Testis (tissue), 3 donors: ENCODE results near the gene CELF4. TPM values are rescaled to one million over a fixed set of nuclear protein-coding genes. Genes with fewer than 3 reads are reported as not detected.

Experiments
- DNase-seq: peaks from one replicate; pipeline ENCODE4 v3.0.0-alpha.2; 2019
- H3K27ac ChIP-seq, 2 donors: fragments of 200-600 bp; sonication (generic); one replicate each; pipeline ENCODE4 v1.5.1; 2019
- H3K27me3 ChIP-seq: fragments of 200-600 bp; sonication (generic); one replicate; pipeline ENCODE4 v1.5.1; 2019
- H3K36me3 ChIP-seq: fragments of 200-600 bp; sonication (generic); one replicate; pipeline ENCODE4 v1.5.1; 2017; ENCODE audit warnings: low read depth; ENCODE audit errors: missing control alignments
- H3K4me1 ChIP-seq: fragments of 200-600 bp; sonication (generic); one replicate; pipeline ENCODE4 v1.5.1; 2019
- H3K4me3 ChIP-seq, 2 donors: fragments of 200-600 bp; sonication (generic); one replicate each; pipeline ENCODE4 v1.5.1; 2017 to 2019
- H3K9me3 ChIP-seq: fragments of 200-600 bp; sonication (generic); one replicate; pipeline ENCODE4 v1.5.1; 2017
- POLR2A ChIP-seq: fragments of 450-650 bp; IDR thresholded peaks from one replicate; pipeline ENCODE4 v1.6.1; 2017; ENCODE audit warnings: antibody characterized with exemption, mild to moderate bottlenecking, moderate library complexity
- WGBS, 2 donors: methylation state at CpG; one replicate each; pipeline ENCODE4 v1.1.5; 2018; 5-methylcytosine and 5-hydroxymethylcytosine counted together
- intact Hi-C: fragments of 100-400 bp; cut with DNase I; formaldehyde crosslinking; loops from one replicate; pipeline ENCODE4 v1.15.1; 2023; ENCODE audit warnings: low total_unique reads
- polyA plus RNA-seq: library from polyadenylated mRNA; stranded (reverse); fragments of 350-450 nt; fragmentation: Illumina TruSeq; extraction: RNeasy Lipid Tissue Mini Kit (QIAGEN cat#74804); gene quantifications from one replicate; pipeline ENCODE4 v1.2.3, GENCODE V29; 2014; ENCODE audit warnings: low read depth, low replicate concordance; ENCODE audit not compliant: insufficient read depth
- total RNA-seq, 2 donors: library from RNA; depleted of rRNA; stranded (reverse); fragments of >200 nt; gene quantifications; one replicate each; pipeline ENCODE4 v1.2.3, GENCODE V29; 2016
- TF ChIP-seq, protein P1 (sequence below), 3 experiments: fragments of 450-650 bp in 2 of 3; fragments of 200-600 bp in 1 of 3; sonication (generic) in 1 of 3; IDR thresholded peaks; one replicate each; pipeline ENCODE4 v1.5.1; 2016 to 2019; ENCODE audit warnings: antibody characterized with exemption in 3 of 3, mild to moderate bottlenecking in 2 of 3, moderate library complexity in 1 of 3

Gene CELF4
- total and polyA plus RNA-seq, 3 donors from 2014 or later, result 3.9 to 6.3 (median 4.8) TPM

DNA sequence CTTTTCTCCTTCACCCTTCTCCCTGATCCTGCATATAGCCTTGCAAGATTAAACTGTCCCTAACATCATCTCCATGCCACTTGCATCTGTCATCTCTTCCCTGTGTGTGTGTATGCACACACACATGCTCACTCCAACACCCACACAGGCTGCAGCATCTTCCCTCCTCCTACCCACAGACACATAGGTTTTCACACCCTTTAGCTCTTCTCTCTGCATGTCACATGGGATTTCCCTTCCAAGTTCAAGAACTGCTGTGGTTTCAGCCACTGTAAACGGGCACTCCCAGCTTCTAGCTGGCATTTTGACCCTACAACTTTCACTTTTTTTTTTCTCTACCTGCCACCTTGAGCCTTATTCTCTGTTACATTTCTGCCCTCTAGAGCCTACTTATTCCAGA, 6.4 kb downstream of the CELF4 start:
- TF ChIP-seq, protein P1, sequence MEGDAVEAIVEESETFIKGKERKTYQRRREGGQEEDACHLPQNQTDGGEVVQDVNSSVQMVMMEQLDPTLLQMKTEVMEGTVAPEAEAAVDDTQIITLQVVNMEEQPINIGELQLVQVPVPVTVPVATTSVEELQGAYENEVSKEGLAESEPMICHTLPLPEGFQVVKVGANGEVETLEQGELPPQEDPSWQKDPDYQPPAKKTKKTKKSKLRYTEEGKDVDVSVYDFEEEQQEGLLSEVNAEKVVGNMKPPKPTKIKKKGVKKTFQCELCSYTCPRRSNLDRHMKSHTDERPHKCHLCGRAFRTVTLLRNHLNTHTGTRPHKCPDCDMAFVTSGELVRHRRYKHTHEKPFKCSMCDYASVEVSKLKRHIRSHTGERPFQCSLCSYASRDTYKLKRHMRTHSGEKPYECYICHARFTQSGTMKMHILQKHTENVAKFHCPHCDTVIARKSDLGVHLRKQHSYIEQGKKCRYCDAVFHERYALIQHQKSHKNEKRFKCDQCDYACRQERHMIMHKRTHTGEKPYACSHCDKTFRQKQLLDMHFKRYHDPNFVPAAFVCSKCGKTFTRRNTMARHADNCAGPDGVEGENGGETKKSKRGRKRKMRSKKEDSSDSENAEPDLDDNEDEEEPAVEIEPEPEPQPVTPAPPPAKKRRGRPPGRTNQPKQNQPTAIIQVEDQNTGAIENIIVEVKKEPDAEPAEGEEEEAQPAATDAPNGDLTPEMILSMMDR (IDR thresholded peaks at IDR 0.05), result no peak
- no peak for TF ChIP-seq POLR2A
- no peak for DNase-seq
- H3K4me1 ChIP-seq, result no peaks in the 10 kb centered on the region
- intact Hi-C loops, result no loop called here
- no peaks in the 10 kb centered on the region for H3K9me3 ChIP-seq
- WGBS, 2 donors, result 70 to 79% methylated on average over 1 of the region's 1 CpG
- H3K27me3 ChIP-seq, result no peaks in the 10 kb centered on the region
- H3K36me3 ChIP-seq, result no peaks in the 10 kb centered on the region
- no peak overlapping the region for H3K27ac ChIP-seq
- no peak overlapping the region for H3K4me3 ChIP-seq

DNA sequence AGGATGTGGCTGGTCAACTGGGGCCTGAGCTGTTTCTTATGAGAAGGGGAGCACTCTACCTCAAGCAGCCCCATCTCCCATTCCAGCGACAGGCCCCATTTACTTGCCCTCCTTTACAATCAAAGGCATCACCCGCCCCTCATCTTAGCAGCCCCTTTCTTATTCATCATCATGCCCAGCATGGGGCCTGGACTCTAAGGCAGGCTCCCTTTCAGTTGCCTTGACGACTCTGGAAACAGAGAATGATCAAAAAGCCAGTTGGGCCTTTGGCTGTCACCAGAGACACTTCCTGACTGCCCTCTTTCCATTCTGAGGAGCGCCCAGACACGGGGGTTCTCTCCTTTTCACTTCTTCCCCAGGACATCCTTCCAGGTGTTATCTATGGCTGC, 11.2 kb downstream of the CELF4 start:
- intact Hi-C loops, result no loop called here
- 60 to 71% methylated on average over 5 of the region's 5 CpGs for WGBS, 2 donors
- Histone ChIP-seq H3K4me3 (no peak overlapping the region), H3K27ac (no peak overlapping the region), H3K36me3 (no peaks in the 10 kb centered on the region), H3K9me3 (no peaks in the 10 kb centered on the region), H3K4me1 (no peaks in the 10 kb centered on the region), H3K27me3 (no peaks in the 10 kb centered on the region)
- DNase-seq, result no peak
- TF ChIP-seq POLR2A, result no peak
- TF ChIP-seq, protein P1 (IDR thresholded peaks at IDR 0.05), result no peak

DNA sequence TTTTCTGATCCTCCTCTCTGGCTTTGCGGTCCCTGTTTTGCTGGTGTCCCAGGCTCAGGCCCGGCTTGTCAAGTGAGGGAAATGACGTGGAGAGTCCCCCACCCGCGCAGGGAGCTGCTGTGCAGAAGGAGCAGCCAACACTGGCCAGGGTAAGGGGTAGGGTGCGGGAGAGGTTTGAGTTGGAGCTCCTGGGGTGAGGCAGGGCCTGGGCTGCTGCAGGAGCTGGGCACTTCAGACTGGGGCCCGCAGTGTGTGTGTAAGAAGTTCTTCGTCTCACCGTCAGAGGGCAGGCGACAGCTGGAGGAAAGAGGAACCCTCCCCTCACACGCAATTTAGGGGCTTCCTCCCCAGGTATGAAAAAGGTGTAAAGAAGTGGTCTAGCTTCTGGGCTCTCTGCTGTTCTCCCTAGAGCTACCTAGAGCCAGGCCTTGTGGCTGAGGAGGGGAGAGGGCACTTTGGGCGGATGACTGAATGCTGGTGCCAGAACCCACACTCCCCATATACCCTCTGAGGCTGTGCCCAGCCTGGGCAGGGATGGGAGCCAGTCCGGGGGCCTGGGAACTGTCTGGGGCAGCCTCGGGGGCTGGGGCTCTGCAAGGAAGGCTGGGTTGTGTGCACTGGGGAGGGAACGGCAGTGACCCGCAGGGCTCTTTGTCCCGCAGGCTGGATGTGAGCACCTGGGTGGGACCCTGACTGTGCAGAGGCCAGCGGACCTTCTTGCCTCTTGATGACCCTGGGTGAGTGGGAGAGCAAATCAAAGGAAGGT, 11.8 kb downstream of the CELF4 start:
- peak; percentile 27 for DNase-seq
- intact Hi-C loops, result no loop called here
- Histone ChIP-seq H3K4me1 (no peaks in the 10 kb centered on the region), H3K36me3 (no peaks in the 10 kb centered on the region), H3K27me3 (no peaks in the 10 kb centered on the region), H3K27ac (no peak overlapping the region), H3K4me3 (no peak overlapping the region), H3K9me3 (no peaks in the 10 kb centered on the region)
- WGBS, 2 donors, result 75 to 81% methylated on average over 10 to 17 of the region's 18 CpGs
- TF ChIP-seq, protein P1 (IDR thresholded peaks at IDR 0.05), result peak in 1 of 3 experiments; percentile 16
- TF ChIP-seq POLR2A, result no peak

DNA sequence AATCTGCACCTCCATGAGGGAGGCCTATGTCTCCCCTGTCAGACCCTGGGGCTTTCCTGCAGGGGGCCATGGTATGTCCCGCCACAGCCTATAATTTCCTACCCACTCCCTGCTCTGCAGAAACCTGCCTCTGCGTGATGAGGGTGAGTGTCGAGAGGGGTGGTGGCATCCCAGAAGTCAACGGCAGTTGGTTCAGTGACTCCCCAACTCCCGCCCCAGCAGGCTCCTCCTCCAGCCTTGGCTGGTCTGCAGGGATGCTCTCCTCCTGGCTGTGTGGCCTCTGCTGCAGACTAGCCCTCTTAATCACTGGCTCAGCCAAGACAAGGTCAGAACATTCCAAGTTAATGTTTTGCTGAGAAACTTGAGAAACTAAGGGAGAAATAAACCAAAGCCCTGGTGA, 13.3 kb downstream of the CELF4 start:
- 48% methylated on average over 5 of the region's 5 CpGs; no CpG with 5 or more reads in 1 of the 2 donors for WGBS, 2 donors
- no peak for DNase-seq
- Histone ChIP-seq H3K27me3 (no peaks in the 10 kb centered on the region), H3K27ac (no peak overlapping the region), H3K4me3 (no peak overlapping the region), H3K4me1 (no peaks in the 10 kb centered on the region), H3K9me3 (no peaks in the 10 kb centered on the region), H3K36me3 (no peaks in the 10 kb centered on the region)
- no peak for TF ChIP-seq POLR2A
- TF ChIP-seq, protein P1 (IDR thresholded peaks at IDR 0.05), result no peak
- intact Hi-C loops, result no loop called here

DNA sequence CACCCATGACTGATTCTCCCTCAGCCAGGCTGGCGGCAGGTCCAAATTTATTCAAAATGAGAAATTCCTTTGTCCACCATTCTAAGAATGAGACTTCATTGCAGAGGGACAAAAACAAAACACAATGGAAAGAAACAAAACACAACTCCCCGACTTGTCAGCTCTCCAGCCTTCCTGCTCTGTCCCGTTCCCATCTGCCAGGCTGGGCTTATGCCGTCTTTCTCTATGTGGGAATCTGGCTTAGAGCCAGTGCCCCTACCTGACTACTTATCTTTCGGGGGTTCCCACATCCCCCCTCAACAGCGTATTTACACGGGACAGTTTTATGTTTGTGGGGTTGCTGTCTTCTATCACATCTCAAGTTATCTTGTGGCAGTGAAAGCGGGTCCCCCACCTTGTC, 13.8 kb downstream of the CELF4 start:
- no peak overlapping the region for H3K4me3 ChIP-seq
- TF ChIP-seq POLR2A, result no peak
- TF ChIP-seq, protein P1 (IDR thresholded peaks at IDR 0.05), result no peak
- intact Hi-C loops, result no loop called here
- no peaks in the 10 kb centered on the region for H3K4me1 ChIP-seq
- 77 to 83% methylated on average over 8 of the region's 8 CpGs for WGBS, 2 donors
- H3K36me3 ChIP-seq, result no peaks in the 10 kb centered on the region
- no peak overlapping the region for H3K27ac ChIP-seq
- H3K27me3 ChIP-seq, result no peaks in the 10 kb centered on the region
- DNase-seq, result no peak
- H3K9me3 ChIP-seq, result no peaks in the 10 kb centered on the region
